DMS79 (cell line): ENCODE data around the gene CDH23.

Experiments
- DNase-seq: peaks from one replicate; lab custom pipeline; 2025; lab: John Stamatoyannopoulos, UW

Gene CDH23

DNA sequence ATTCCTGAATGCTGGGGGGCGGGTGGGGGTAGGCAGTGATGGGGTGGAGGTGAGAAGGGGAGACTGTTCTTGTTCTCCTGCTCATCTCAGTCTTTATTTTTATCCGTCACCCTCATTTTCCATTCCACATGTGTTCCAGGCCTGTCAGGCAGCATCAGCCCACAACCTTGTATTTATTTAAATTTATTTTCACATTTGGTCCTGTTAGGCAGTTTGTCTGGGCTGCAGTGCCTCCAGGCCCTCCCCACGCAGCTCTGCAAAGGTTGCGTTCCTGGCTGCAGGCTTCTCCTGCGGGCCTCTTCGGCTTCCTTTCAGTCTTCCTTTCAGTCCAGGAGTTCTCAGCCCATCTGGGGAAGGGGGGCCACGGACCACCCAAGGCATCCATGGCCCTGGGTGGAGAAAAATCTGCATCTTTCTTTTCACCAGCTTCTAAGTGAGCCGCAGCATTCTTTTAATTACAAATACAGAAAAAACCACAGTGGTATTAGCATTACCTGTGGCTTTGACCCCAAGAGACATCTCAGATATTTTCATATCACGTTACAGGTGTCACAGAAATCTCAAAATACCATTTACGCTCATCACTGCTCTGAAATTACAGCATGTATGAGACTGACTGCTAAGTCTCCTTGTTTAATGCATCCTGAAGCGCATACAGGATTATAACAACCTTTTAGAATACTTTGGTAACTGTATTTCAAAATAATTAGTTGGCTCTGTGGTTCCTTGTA lies 228.9 kb downstream of the CDH23 start:
- DNase-seq = no peak

DNA sequence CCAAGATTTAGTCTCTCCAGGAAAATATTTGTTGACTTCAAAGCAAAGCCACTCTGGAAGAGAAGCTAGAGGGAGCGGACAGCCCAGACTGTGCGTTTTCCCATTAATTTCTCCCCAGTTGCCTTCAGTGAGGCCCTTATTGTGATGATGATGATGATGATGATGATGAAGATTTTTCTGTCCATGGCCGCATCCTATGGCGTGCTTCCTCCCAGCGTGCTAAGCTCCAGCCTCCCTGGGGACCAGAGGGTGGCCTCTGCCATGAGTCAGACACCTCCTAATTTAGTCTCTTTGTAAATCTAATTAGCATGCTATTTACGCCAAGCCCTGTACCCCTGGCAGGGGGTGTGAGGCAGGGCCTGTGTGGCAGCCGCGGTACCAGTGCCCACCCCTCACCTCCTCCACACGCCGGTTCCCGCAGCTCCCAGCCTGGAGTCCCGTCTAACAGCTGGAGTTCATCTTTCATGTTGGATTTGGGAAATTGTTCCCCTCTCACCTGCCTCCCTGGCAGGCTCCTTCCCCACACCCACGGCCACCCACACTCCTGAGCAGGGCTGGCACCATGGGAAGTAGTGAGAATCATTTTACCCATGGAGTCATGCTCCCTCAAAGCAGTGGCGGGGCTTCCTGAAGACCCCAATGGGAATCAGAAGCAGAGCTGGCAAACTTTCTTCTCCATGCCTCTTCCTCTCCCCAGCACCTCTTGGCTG lies 230.7 kb downstream of the CDH23 start:
- DNase-seq = no peak

DNA sequence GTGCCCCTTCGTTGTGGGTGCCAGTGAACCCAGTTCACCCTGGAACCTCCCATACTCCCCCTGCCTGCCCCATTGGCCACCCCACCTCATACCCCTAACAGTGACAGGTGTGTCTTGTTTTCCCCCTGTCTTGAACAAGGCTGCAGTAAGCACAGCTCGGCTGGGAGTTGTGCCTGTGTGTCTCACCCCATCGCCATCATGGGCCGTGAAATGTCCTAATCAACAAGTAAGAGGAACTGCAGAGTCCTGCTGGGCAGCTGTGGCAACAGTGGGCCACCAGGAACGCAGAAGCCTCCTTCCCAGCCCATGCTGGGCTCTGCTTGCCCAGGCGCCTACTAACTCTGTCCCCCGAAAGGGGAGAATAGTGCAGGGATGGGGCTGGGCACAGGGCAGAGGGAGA lies 231.2 kb downstream of the CDH23 start:
- no peak for DNase-seq

DNA sequence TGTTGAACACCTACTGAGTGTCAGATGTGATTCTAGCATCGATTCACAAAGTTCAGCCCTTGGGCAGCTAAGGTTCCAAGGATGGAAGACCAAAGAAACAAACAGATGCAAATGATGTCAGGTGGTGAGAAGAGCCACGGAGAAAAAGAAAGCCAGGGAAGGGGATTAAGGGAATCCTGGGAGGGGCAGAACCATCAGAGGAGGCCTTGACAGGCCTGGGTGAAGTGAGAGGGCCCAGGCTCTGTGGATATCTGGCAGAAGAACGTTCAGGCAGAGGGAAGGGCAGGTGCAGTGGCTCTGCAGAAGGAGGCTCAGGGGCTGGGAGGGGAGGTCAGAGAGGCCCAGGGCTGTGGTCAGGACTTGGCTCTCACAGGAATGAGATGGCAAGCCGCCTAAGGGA lies 232.4 kb downstream of the CDH23 start:
- DNase-seq = no peak

DNA sequence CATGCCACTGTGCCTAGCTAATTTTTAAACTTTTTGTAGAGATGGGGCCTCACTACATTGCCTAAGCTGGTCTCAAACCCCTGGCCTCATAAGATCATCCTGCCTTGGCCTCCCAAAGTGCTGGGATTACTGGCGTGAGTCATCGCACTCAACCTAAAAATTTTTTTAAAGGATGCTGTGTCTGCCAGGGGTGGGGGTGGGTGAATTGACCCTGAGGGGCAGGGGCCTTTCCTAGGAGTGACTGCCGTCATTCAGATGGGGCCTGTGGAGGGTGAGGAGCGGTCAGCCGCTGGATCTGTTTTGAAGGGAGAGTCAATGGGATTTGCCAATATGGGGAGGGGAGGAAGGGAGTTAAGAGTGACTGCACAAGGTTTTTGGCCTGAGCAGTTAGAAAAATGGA lies 233.4 kb downstream of the CDH23 start:
- no peak for DNase-seq

DNA sequence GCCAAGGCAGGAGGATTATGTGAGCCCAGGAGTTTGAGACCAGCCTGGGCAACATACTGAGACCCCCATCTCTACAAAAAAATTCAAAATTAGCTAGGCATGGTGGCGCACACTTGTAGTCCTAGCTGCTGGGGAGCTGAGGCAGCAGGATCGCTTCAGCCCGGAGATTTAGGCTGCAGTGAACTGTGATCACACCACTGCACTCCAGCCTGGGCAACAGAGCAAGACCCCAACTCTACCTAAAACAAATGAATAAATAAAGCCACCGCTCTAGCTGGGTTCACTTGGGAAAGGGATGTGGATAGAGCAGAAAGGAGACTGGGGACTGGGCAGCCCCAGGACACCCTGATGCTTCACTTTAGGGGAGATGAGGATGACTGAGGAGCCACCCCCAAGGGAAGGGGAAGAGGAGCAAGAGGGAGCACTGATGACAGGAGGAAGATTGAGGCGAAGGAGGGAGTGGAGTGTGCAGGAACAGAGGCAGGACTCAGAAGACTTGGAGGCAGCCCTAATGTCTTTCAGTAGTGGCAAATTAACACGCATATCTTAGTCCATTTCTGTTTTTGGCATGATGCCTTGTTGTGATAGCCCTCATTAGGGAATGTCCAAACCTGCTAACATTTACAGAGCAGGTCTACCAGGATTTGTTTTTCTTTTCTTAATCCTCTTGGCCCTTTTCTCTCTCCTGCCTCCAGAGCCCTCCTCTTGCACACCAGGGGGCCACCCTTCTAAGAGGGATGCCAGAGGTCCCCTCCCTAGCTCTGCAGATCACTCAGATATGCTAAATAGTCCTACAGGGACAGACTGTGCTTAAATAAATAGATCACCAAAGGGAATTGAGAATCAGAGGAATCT lies 234.5 kb downstream of the CDH23 start:
- no peak for DNase-seq

DNA sequence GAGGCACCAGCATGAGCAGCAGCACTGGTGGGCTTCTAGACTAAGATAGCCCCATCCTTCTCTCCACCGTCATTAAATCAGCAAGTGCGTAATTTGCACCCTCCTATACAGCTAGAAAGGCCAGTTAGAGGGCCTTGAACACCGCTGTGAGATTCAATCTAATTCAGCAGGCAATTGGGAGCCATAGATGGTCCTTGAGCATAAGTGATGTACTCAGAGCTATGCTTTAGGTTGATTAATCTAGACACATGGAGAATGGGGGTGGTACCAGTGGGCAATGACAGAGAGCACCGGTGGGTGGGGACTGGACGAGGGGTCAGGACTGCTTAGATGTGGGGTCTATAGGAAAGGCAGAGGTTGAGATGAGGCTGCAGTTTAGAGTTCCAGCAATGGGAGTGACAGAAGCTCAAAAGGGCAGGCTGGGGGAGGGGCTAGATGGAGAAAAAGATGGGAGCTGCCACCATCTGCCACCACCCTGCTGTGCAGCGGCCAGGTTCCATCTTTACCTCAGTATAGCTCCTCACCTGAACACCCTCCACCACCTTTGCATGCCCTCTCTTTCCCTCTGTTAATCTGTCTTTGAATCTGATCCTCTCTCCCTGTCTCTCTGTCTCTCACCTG lies 235.6 kb downstream of the CDH23 start:
- DNase-seq = no peak

DNA sequence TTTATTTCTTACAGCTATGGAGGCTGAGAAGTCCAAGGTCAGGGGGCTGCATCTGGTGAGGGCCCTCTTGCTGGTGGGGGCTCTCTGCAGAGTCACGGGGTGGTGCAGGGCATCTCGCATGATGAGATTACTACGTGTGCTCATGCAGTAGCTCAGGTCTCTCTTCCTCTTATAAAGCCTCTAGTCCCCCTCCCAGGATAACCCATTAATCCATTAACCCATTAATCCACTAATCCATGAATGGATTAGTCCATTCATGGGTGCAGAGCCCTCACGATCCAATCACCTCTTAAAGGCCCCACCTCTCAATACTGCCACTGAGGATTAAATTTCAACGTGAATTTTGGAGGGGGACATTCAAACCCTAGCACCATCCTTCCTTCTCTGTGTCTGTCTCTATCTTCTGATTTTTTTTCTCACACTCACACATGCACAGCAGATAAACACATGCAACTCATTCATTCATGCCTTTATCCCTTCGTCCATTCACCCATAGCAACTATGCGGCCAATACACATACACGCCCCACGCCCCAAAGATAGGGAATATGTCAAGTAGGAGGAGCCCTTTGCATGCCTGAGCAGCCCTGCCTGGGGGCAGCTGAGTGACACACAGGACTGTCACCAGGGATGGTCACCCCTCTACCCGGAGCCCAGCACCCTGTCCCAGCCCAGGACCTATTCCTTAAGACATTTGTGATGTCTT lies 236.3 kb downstream of the CDH23 start:
- DNase-seq = no peak

DNA sequence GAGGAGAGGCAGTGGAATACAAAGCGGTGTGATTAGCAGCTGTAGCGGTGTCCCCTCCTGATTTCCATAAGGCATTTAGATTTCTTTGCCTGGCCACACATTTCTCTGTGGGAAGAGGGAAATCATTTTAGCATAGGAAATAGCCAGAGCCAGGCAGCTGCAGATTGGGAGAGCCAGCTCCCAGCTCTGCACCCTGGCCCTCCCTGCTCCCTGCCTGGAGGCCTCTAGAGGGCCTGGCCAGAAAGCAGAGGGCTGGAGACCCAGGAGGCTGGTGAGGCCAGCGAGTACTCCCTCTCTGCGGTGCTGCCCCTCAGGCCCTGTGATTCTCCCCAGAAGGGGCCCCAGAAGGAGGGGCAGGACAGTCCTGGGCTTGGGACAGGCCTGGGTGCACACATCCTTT lies 237.2 kb downstream of the CDH23 start:
- DNase-seq = no peak

DNA sequence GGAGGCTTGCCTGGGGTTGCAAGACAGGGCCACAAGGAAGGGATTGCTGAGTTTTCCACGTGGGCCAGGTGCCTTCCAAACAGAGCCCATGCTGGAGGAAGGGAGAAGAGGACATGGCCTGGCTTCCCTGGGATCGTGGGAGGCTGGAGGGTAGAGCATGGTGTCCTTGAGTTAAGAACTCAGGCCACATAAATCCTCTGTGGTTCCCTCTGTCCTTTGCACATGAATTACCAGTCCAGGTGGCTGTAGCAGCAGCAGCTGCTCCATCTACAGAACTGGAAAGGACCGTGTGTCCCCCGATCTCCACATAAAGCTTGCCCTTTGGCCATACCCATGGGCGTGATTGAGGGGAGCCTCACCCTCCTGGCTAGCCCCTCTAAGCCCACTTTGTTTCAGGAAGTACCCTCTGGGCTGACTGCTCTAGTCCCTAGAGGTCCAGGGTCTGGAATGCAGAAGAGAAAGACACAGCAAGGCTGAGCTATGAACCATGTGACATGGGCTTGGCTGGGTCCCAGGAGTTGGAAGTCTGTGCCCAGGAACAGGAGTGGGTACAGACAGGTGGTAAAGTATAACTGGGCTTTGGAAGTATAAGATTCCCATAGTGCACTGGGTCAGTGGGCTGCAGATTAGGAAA lies 237.9 kb downstream of the CDH23 start:
- DNase-seq = no peak

DNA sequence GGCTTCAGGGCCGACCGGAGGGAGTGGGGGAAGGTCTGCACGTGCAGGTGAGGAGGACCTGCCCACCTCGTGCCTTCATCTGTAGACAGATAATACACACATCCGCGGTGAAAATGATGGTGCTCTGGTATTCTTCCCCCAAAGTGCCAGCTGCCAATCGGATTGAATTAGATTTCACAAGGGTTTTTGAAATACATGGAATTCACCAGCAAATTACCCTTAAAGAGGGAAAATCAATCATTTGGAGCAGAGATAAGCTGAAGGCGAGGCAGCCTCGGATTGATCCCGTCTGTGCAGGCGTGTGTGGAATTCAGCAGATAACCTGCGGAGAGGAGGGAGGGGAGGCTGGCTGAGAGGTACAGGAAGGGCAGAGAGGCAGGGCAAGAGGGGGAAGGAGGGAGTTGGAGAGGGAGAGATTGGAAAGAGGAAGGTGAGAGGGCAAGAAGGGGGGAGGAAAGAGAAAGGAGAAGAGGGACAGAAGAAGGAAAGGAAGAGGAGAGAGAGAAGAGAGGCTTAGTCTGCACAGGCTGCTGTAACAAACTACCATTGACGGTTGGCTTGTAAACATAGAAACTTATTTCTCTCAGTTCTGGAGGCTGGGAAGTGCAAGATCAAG lies 238.6 kb downstream of the CDH23 start:
- DNase-seq = no peak

DNA sequence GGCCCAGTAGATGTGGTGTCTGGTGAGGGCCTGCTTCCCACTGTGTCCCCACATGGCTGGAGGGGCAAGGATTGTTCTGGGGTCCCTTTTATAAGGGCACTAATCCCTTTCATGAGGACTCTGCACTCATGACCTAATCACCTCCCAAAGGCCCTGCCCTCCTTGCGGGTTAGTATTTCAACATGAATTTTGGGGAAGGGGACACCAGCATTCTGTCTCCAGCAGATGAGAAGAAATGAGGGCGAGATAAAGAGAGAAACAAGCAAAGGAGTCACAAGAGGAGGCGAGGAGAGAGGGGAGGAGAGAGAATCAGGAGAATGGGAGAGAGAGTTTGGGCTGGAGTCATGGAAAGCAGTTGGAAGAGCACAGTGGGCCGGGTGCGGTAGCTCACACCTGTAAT lies 239.1 kb downstream of the CDH23 start:
- DNase-seq = no peak

DNA sequence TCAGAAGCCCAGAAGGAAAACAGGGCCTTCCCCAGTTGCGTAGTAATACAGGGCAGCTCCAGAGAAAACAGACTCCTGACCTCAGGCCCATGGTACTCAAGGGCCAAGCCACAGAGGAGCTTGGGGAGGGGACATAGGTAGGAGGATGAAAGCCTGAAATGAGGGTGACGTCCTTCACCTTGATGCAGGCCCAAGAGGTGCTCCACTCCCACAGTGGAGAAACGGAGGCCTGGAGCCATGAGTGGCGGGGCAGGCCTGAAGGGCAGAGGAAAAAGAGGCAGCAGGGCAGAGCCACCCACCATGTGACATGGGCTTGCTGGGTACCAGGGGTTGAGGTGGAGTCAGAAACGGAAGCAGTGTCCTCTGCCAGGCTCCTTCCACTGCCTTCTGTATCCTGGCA lies 239.9 kb downstream of the CDH23 start:
- DNase-seq = no peak

DNA sequence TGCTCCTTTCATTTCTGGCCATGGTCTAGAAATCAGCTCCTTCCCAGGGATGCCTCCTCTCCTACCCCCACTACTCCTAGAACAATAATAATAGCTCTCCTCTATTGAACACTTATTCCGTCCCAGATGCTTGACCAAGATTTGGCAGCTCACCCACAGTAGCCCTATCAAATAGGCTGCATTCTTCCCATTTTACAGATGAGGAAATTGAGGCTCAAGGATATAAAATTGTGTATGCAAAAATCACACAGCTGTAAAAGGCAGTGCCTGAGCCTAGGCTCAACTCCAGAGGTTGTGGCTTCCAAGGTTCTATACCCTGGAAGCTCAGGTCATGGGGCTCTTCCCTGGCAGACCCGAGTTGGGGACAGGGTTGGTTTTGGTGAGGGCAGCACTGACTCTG lies 240.6 kb downstream of the CDH23 start:
- no peak for DNase-seq

DNA sequence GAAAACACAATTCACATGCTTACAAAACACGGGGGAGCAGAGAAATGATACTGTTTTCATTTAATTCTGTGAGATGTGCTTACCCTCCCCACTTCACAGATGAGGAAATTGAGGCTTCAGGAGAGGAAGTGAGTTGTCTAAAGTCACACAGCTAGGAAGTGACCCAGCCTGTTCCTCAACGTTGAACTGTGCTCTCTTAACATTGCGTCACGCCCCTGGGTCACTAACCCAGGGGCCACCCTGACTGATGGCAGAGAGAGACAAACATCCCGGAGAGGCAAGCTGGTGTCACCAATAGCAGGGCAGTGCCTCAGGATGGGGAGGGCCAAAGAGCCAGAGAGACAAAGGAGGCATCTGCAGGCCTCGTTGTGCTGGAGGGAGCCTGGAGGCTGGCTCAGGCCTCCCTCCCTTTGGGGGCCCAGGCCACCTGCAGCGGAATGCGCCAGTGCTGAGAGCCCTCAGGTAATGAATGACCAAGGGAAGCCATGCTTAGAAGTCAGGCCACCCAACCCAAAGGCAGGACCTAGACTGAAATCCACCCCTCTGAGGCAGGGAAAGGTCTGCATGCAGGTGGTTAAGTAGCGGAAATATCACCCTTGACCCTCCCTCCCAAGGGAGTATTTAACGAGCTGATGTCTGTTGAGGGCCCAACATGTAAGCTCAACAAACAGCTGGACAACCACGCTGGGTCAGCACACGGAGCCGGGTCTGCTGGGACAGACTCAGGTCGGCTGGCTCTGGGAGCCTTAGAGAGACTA lies 241.5 kb downstream of the CDH23 start:
- DNase-seq = no peak

DNA sequence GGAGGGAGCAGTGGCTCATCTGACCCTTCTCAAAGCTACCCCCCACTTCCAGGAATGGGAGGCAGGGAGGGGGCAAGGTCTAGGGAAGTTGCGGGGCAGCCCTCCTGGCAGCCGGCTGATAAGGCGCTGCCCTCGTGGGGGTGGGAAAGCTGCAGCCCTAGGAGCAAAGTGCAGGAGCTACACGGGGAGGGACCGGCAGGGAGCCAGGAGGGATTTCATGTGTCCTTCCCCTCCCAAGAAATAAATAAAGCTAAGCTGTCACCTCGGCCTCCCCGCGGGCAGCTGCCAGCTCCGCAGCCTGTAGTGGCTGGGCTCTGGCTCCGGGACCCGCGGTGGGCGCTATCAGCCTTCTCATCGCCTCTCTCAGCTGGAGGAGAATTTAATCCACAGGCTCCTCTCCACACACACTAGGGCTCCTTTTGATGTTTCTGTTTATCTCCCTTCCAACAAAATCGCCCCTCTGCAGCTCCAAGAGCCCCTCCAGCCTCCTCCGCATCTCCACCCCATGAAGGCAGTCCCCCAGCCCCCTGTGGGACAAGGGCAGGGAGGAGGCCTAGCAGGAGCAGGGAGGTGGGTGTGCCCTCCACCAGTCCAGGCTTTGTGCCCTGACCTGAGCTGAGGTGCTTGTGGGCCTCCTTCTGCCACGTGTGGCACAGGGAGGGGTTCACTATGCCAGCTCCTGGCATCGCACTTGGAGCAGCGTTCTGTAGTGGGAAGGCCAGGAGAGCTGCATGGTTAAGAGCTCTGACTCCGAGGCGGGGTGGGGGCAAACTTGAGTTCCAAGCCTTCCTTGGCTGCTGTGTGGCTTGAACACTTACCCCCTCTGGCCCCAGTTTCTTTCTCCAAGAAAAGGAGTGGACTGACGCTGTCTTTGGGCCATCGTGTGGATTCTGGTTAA lies 242.4 kb downstream of the CDH23 start:
- no peak for DNase-seq

DNA sequence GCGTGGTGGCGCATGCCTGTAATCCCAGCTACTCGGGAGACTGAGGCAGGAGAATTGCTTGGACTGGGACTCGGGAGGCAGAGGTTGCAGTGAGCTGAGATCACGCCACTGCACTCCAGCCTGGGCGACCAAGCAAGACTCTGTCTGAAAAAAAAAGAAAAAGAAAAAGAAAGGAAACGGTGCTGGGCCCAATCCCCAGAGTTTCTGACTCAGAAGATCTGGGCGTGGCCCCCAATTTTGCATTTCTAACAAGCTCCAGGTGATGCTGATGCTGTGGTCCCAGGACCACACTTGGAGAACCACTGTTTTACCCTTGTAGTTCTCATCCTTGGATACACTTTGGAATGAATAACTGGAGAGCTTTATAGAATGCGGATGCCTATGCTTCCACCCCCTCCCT lies 243.9 kb downstream of the CDH23 start:
- no peak for DNase-seq

DNA sequence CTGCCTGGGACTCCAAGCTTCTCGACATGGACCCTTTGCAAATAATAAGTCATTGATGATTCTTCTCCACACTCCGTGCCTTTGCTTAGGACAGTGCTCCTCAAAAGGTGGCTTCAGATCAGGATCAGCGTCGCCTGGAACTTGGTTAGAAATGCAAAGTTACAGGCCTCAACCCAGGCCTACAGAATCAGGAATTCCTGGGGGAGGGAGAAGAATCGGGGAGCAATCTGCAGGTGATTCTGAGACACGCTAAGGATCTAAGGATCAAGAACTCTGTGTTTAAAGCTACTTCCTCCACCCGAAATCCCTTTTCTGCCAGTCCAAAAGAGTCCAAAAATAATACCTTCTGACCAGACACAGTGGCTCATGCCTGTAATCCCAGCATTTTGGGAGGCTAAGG lies 244.7 kb downstream of the CDH23 start:
- no peak for DNase-seq

DNA sequence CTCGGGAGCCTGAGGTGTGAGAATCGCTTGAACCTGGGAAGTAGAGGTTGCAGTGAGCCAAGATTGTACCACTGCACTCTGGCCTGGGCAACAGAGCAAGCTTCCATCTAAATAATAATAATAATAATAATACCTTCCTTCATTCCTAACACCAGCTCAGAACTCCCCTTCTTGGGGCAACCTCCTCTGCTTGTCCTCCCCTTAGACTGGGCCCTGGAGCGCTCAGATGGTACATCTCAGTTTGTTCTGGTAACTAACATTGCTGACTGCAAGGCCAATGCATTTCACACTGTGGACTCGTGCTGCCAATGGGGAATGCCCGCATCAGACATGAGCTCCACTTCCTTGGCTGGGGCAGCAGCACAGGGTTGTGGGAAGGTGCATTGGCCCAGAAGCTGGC lies 245.3 kb downstream of the CDH23 start:
- DNase-seq = no peak
